PC-9 (cell line): ENCODE measurements around the gene DCAF8L1. TPM values are rescaled to one million over a fixed set of nuclear protein-coding genes. Genes with fewer than 3 reads are reported as not detected.

Source experiments
- BruUV-seq: library from RNA; stranded (reverse); fragments of 400-500 nt; replicated peaks from 2 replicates; lab custom pipeline; 2021; lab: Mats Ljungman, UMichigan
- CTCF ChIA-PET: fragments of 300-600 bp; sonication (Branson Sonifier 250); formaldehyde crosslinking; loops from one replicate; lab custom pipeline; 2022; ENCODE audit warnings: antibody characterized with exemption; lab: Charles Lee
- POLR2A ChIA-PET: fragments of 300-600 bp; sonication (Branson Sonifier 250); formaldehyde crosslinking; loops from one replicate; lab custom pipeline; 2022; ENCODE audit warnings: antibody characterized with exemption; ENCODE audit not compliant: unreplicated experiment; lab: Charles Lee
- DNase-seq, 2 experiments: peaks; one replicate each; pipeline versions ENCODE4 v3.0.0 to v3.0.0-alpha.2; 2015 to 2022; ENCODE audit warnings: mixed read lengths in 1 of 2
- H2AFZ ChIP-seq: fragments of 200-600 bp; sonication (generic); 2 replicates; pipeline ENCODE4 v1.8.1; 2017; ENCODE audit warnings: antibody characterized with exemption
- H3F3A ChIP-seq: fragments of 200-600 bp; sonication (generic); 2 replicates; pipeline ENCODE4 v1.8.1; 2017; ENCODE audit warnings: antibody characterized with exemption, mild to moderate bottlenecking, low read depth; ENCODE audit not compliant: insufficient read depth
- H3K27ac ChIP-seq: fragments of 200-600 bp; sonication (generic); 2 replicates; pipeline ENCODE4 v1.6.1; 2016; ENCODE audit warnings: mixed run types
- H3K27me3 ChIP-seq: fragments of 200-600 bp; sonication (generic); 2 replicates; pipeline ENCODE4 v1.6.1; 2016; ENCODE audit warnings: low read depth, mixed run types; ENCODE audit not compliant: insufficient read depth
- H3K36me3 ChIP-seq: fragments of 200-600 bp; sonication (generic); 2 replicates; pipeline ENCODE4 v1.6.1; 2016; ENCODE audit warnings: low read depth, mixed run types
- H3K4me1 ChIP-seq: fragments of 200-600 bp; sonication (generic); replicated peaks from 2 replicates; pipeline ENCODE4 v1.6.1; 2016; ENCODE audit warnings: mixed run types; ENCODE audit not compliant: insufficient read depth
- H3K4me2 ChIP-seq: fragments of 200-600 bp; sonication (generic); 2 replicates; pipeline ENCODE4 v1.6.1; 2017; ENCODE audit warnings: mixed run types
- H3K4me3 ChIP-seq: fragments of 200-600 bp; sonication (generic); 2 replicates; pipeline ENCODE4 v1.6.1; 2016; ENCODE audit warnings: mixed run types
- H3K79me2 ChIP-seq: fragments of 200-600 bp; sonication (generic); 2 replicates; pipeline ENCODE4 v1.6.1; 2017; ENCODE audit warnings: low read depth, mixed run types
- H3K9me2 ChIP-seq: fragments of 200-600 bp; sonication (generic); 2 replicates; pipeline ENCODE4 v1.8.1; 2017; ENCODE audit warnings: mild to moderate bottlenecking; ENCODE audit not compliant: insufficient read depth
- H3K9me3 ChIP-seq: fragments of 200-600 bp; sonication (generic); 2 replicates; pipeline ENCODE4 v1.8.1; 2016; ENCODE audit warnings: low read depth; ENCODE audit not compliant: insufficient read depth
- H4K20me1 ChIP-seq: fragments of 200-600 bp; sonication (generic); 2 replicates; pipeline ENCODE4 v1.8.1; 2017; ENCODE audit not compliant: insufficient read depth
- EZH2 ChIP-seq: fragments of 200-600 bp; sonication (generic); IDR thresholded peaks from 2 replicates; pipeline ENCODE4 v1.8.0; 2017; ENCODE audit warnings: antibody characterized with exemption, low read depth
- intact Hi-C: fragments of 100-400 bp; cut with micrococcal nuclease; formaldehyde crosslinking; loops from one replicate; pipeline ENCODE4 v1.10.0; 2022; ENCODE audit not compliant: unreplicated experiment
- total RNA-seq: library from RNA; stranded (reverse); gene quantifications from 2 replicates; pipeline ENCODE4 v1.2.3, GENCODE V29; 2021
- TF ChIP-seq, protein P1 (sequence below): fragments of 200-600 bp; sonication (generic); conservative IDR thresholded peaks from 2 replicates; pipeline ENCODE4 v1.6.1; 2017; ENCODE audit warnings: mixed run types, antibody characterized with exemption, mild to moderate bottlenecking, moderate library complexity

The DCAF8L1 gene
- total RNA-seq, 1 experiment from 2014 or later: 0.20 TPM

GRCh38 chrX:27997622-27998021, 16.4 kb upstream of the DCAF8L1 start:
- H4K20me1 ChIP-seq: no peaks in the 10 kb centered on the region
- H3K4me1 ChIP-seq: no peaks in the 10 kb centered on the region
- H3K36me3 ChIP-seq: no peaks in the 10 kb centered on the region
- H3K9me3 ChIP-seq: no peaks in the 10 kb centered on the region
- no peak overlapping the region for H2AFZ ChIP-seq
- no peaks in the 10 kb centered on the region for H3F3A ChIP-seq
- H3K27me3 ChIP-seq: no peaks in the 10 kb centered on the region
- no peak overlapping the region for H3K4me2 ChIP-seq
- DNase-seq: no peak
- intact Hi-C loops: no loop called here
- no TSS peak for BruUV-seq
- H3K79me2 ChIP-seq: no peaks in the 10 kb centered on the region
- CTCF ChIA-PET: no interaction called here
- TF ChIP-seq EZH2: no peak
- TF ChIP-seq, protein P1, sequence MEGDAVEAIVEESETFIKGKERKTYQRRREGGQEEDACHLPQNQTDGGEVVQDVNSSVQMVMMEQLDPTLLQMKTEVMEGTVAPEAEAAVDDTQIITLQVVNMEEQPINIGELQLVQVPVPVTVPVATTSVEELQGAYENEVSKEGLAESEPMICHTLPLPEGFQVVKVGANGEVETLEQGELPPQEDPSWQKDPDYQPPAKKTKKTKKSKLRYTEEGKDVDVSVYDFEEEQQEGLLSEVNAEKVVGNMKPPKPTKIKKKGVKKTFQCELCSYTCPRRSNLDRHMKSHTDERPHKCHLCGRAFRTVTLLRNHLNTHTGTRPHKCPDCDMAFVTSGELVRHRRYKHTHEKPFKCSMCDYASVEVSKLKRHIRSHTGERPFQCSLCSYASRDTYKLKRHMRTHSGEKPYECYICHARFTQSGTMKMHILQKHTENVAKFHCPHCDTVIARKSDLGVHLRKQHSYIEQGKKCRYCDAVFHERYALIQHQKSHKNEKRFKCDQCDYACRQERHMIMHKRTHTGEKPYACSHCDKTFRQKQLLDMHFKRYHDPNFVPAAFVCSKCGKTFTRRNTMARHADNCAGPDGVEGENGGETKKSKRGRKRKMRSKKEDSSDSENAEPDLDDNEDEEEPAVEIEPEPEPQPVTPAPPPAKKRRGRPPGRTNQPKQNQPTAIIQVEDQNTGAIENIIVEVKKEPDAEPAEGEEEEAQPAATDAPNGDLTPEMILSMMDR: no peak
- no peak overlapping the region for H3K4me3 ChIP-seq
- no peak overlapping the region for H3K27ac ChIP-seq
- no peaks in the 10 kb centered on the region for H3K9me2 ChIP-seq
- POLR2A ChIA-PET: no interaction called here

DNA sequence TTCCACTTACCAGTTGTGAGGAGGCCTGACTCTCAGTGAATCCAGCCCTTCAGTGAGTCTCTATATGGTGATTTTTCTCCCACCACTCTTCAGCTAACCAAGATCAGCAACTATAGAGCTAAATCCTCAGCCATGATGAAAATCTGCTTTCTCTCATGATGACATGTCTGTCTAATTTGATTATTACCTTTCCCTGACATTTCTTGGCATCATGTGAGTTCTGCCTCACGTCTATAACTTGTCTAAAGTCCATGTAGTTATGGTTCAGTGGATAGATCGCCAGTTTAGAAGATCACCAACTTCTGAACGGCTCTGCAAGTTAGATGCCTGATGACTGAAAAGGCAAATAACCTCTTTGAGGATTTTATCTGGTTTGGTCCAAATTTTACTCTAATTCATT, 14.9 kb upstream of the DCAF8L1 start:
- POLR2A ChIA-PET: no interaction called here
- intact Hi-C loops: no loop called here

GRCh38 chrX:27995611-27996010, 14.4 kb upstream of the DCAF8L1 start:
- BruUV-seq: no TSS peak
- no peak for TF ChIP-seq EZH2
- TF ChIP-seq, protein P1: no peak
- H3K9me2 ChIP-seq: no peaks in the 10 kb centered on the region
- DNase-seq: no peak
- no peak overlapping the region for H3K4me2 ChIP-seq
- POLR2A ChIA-PET: no interaction called here
- no peak overlapping the region for H3K4me3 ChIP-seq
- CTCF ChIA-PET: no interaction called here
- no peaks in the 10 kb centered on the region for H3K27me3 ChIP-seq
- no peaks in the 10 kb centered on the region for H3K4me1 ChIP-seq
- H3K9me3 ChIP-seq: no peaks in the 10 kb centered on the region
- H4K20me1 ChIP-seq: no peaks in the 10 kb centered on the region
- intact Hi-C loops: no loop called here
- no peaks in the 10 kb centered on the region for H3F3A ChIP-seq
- H3K36me3 ChIP-seq: no peaks in the 10 kb centered on the region
- H2AFZ ChIP-seq: no peak overlapping the region
- H3K79me2 ChIP-seq: no peaks in the 10 kb centered on the region
- no peak overlapping the region for H3K27ac ChIP-seq

More for the DNA sequence above, 14.9 kb upstream of the DCAF8L1 start:
- no peaks in the 10 kb centered on the region for H3K36me3 ChIP-seq
- H3K27me3 ChIP-seq: no peaks in the 10 kb centered on the region
- no peaks in the 10 kb centered on the region for H3K79me2 ChIP-seq
- no peaks in the 10 kb centered on the region for H3K9me2 ChIP-seq
- H3F3A ChIP-seq: no peaks in the 10 kb centered on the region
- TF ChIP-seq, protein P1: no peak
- TF ChIP-seq EZH2: no peak
- DNase-seq: no peak
- no peak overlapping the region for H3K4me2 ChIP-seq
- CTCF ChIA-PET: no interaction called here
- peak overlapping the region; percentile 69; the same call in 1 of the 2 replicates for H2AFZ ChIP-seq
- BruUV-seq: no TSS peak
- H4K20me1 ChIP-seq: no peaks in the 10 kb centered on the region
- H3K4me1 ChIP-seq: no peaks in the 10 kb centered on the region
- H3K27ac ChIP-seq: no peak overlapping the region
- H3K4me3 ChIP-seq: no peak overlapping the region
- no peaks in the 10 kb centered on the region for H3K9me3 ChIP-seq
